Measurements from ENCODE around the gene LCE3B.

Gene LCE3B

GRCh38 chr1:152656459-152656858 lies 42.8 kb downstream of the LCE3B start:
- H3K4me3 ChIP-seq (ENCODE audit: low read length), result no peak overlapping the region
- TF ChIP-seq, protein P1, sequence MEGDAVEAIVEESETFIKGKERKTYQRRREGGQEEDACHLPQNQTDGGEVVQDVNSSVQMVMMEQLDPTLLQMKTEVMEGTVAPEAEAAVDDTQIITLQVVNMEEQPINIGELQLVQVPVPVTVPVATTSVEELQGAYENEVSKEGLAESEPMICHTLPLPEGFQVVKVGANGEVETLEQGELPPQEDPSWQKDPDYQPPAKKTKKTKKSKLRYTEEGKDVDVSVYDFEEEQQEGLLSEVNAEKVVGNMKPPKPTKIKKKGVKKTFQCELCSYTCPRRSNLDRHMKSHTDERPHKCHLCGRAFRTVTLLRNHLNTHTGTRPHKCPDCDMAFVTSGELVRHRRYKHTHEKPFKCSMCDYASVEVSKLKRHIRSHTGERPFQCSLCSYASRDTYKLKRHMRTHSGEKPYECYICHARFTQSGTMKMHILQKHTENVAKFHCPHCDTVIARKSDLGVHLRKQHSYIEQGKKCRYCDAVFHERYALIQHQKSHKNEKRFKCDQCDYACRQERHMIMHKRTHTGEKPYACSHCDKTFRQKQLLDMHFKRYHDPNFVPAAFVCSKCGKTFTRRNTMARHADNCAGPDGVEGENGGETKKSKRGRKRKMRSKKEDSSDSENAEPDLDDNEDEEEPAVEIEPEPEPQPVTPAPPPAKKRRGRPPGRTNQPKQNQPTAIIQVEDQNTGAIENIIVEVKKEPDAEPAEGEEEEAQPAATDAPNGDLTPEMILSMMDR (IDR thresholded peaks at IDR 0.05; ENCODE audit: insufficient read depth, low read depth, low read length, missing control alignments), result no peak
- DNase-seq (ENCODE audit: low read depth), result no peak

- H3K4me3 ChIP-seq (ENCODE audit: low read length), result no peak overlapping the region
- DNase-seq (ENCODE audit: low read depth), result no peak
- TF ChIP-seq, protein P1 (IDR thresholded peaks at IDR 0.05; ENCODE audit: insufficient read depth, low read depth, low read length, missing control alignments), result no peak
These were observed 44.1 kb downstream of the LCE3B start for GRCh38 chr1:152657677-152658076.

GRCh38 chr1:152658649-152659048 lies 45.0 kb downstream of the LCE3B start:
- TF ChIP-seq, protein P1 (IDR thresholded peaks at IDR 0.05; ENCODE audit: insufficient read depth, low read depth, low read length, missing control alignments), result no peak
- no peak for DNase-seq (ENCODE audit: low read depth)
- H3K4me3 ChIP-seq (ENCODE audit: low read length), result no peak overlapping the region

DNA sequence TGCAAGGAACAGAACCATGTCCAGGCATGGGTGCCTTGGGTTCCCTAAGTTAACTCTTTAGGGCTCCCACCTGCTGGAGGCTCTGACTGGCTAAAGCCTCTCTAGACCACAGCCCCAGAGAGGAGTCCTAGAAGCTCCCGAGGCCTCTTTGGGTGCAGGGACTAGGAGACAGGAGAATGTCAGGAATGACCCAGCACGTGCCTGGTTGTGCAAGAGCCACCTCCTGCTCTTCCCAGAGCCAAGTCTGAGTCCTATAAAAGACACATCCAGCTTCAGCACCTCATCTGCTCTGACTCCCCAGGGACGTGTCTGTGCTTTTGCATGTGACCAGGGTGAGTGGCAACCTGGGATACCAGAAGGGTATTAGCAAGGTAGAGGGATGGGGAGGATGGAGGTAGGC lies 49.5 kb downstream of the LCE3B start, which contains the start of gene LCE2D:
Gene LCE2D (plus strand): TSS at position 283 of the 400 bp plus-strand sequence. CDS start 726 bp downstream, outside the sequence.
- TF ChIP-seq, protein P1 (IDR thresholded peaks at IDR 0.05; ENCODE audit: insufficient read depth, low read depth, low read length, missing control alignments), result no peak
- H3K4me3 ChIP-seq (ENCODE audit: low read length), result no peak within 1 kb of the TSS
- no peak for DNase-seq (ENCODE audit: low read depth)
